ENCODE data around the gene AEN.

Gene AEN, protein sequence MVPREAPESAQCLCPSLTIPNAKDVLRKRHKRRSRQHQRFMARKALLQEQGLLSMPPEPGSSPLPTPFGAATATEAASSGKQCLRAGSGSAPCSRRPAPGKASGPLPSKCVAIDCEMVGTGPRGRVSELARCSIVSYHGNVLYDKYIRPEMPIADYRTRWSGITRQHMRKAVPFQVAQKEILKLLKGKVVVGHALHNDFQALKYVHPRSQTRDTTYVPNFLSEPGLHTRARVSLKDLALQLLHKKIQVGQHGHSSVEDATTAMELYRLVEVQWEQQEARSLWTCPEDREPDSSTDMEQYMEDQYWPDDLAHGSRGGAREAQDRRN

GRCh38 chr15:88620995-88621772 lies at the start of gene AEN:
Gene AEN, plus strand, starts transcription at chr15:88621340. Its CDS starts 4,870 bp downstream, at chr15:88626210.
- DNase-seq (ENCODE audit: low read depth in 2 of 2, low spot score in 1 of 2) = peak; percentile 77 to 91

DNA sequence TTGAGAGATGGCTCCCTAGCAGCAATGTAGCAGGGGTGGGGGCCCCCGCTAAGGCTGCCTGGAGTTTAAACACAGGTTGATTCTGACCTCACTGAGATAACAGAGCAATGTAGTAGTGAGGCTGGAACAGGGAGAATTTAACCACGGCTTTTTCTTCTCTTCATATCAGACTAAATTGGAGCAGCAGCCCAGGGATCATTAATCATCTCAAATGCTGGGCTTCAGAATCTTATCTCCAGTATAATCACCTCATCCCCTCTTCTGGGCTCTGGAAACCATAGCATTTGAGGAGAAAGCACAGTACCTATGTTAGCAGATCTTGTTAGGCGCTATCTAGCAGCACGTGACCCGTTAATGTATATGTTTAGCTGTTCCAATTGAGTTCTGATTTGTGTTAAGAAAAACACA lies 49.3 kb upstream of the AEN start:
- DNase-seq (ENCODE audit: low read depth in 2 of 2, low spot score in 1 of 2) = no peak

DNA sequence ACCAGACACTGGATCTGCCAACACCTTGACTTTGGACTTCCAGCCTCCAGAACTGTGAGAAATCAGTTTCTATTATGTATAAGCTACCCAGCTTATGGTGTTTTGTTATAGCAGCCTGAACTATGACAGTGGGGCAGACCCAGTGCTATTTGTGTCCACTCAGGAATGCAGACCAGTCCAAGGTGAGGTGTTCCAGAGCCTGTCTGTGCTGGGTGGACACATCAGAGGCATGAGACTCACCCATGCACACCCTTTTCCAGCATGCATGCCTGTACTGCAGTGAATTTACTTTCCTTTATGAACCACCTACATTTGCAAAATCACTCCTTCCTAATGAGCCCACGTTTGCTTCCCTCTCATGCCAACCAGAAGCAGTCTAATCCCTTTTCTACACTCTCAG lies 47.1 kb upstream of the AEN start:
- no peak for DNase-seq (ENCODE audit: low read depth in 2 of 2, low spot score in 1 of 2)

DNA sequence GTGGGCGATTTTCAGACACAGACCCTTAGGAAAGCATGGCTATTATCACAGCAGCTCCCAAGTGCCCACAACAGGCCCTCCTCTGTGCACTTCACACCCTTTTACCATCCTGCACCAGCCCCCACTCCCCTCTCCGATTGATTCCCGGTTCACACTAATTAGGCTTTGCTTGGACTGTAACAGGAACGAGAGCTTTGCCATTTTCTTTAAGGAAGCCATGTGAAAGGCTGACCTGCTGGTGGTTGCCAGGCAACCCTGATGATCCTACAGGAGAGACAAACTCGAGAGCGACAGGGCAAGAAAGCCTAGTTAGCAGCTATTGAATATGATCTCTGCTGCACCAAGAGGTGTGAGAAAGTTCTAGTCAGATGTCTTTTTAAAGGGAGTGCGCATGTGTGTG lies 46.5 kb upstream of the AEN start:
- no peak for DNase-seq (ENCODE audit: low read depth in 2 of 2, low spot score in 1 of 2)

DNA sequence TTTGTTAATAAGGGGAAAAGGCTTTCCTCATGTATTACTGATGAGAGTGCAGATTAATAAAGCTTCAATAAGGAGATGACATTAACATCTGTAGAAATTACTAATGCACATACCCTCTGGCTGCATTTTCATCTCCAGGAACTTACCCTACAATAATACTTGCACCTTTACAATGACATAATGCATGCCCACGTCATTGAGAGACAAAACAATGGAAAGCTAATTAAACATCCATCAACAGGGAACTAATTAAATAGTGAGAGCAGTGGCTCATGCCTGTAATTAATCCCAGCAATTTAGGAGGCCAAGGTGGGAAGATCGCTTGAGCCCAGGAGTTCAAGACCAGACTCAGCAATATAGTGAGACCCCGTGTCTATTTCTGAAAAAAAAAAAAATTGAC lies 41.8 kb upstream of the AEN start:
- no peak for DNase-seq (ENCODE audit: low read depth in 2 of 2, low spot score in 1 of 2)

- no peak for DNase-seq (ENCODE audit: low read depth in 2 of 2, low spot score in 1 of 2)
Observed at GRCh38 chr15:88580532-88580931, 40.6 kb upstream of the AEN start.

GRCh38 chr15:88586401-88587162 lies 34.6 kb upstream of the AEN start:
- no peak for DNase-seq (ENCODE audit: low read depth in 2 of 2, low spot score in 1 of 2)

- no peak for DNase-seq (ENCODE audit: low read depth in 2 of 2, low spot score in 1 of 2)
Observed at GRCh38 chr15:88590759-88591158, 30.4 kb upstream of the AEN start.

- DNase-seq (ENCODE audit: low read depth in 2 of 2, low spot score in 1 of 2) = no peak
Observed at GRCh38 chr15:88591384-88591783, 29.8 kb upstream of the AEN start.

- DNase-seq (ENCODE audit: low read depth in 2 of 2, low spot score in 1 of 2) = no peak
Observed at GRCh38 chr15:88603885-88604284, 17.3 kb upstream of the AEN start.

DNA sequence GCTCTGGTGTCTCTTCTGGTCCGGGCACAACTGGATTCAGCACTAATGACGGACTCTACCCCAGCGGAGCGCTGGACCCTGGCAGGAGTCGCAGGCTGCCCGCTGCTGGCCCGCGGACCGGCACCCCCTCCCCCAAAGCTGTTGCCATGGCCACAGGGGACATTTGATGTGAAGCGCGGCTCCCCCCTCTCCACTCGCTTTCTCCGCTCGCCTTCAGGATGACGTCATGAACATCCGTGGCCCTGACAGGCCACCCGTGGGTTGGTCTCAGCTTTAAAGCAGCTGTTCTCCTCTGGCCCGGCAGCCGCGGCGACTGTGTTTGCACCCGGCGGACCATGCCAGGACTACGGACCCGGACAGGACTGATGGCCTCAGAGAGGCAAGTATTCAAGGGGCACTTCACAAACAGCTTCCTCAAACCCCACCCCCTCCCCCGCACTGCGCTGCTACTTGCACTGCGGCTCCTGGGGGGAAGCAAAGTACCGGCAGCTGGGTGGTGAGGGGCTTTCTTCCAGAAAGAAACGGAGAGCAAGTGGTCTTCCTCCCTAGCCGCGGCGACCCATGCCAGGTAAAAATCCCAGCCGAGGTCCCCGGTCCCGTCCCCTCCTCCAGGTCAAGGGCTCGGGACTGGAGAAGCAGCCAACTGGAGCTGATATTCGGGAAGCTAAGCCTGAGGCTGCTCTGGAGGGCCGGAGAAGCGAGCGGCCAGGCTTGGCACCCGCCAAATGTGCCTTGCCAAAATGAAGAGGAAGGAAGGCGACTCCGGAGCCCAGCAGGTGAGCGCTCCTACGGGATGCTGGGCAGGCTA lies 16.6 kb upstream of the AEN start:
- DNase-seq (ENCODE audit: low read depth in 2 of 2, low spot score in 1 of 2) = no peak

GRCh38 chr15:88605189-88606069 lies 15.7 kb upstream of the AEN start:
- DNase-seq (ENCODE audit: low read depth in 2 of 2, low spot score in 1 of 2) = no peak

GRCh38 chr15:88606070-88606794 lies 14.9 kb upstream of the AEN start:
- no peak for DNase-seq (ENCODE audit: low read depth in 2 of 2, low spot score in 1 of 2)

- DNase-seq (ENCODE audit: low read depth in 2 of 2, low spot score in 1 of 2) = no peak
Observed at GRCh38 chr15:88607951-88608350, 13.2 kb upstream of the AEN start.

GRCh38 chr15:88608607-88609181 lies 12.4 kb upstream of the AEN start:
- no peak for DNase-seq (ENCODE audit: low read depth in 2 of 2, low spot score in 1 of 2)

GRCh38 chr15:88609344-88610090 lies 11.6 kb upstream of the AEN start:
- no peak for DNase-seq (ENCODE audit: low read depth in 2 of 2, low spot score in 1 of 2)

- no peak for DNase-seq (ENCODE audit: low read depth in 2 of 2, low spot score in 1 of 2)
Observed at GRCh38 chr15:88610701-88611231, 10.4 kb upstream of the AEN start.

- DNase-seq (ENCODE audit: low read depth in 2 of 2, low spot score in 1 of 2) = no peak
Observed at GRCh38 chr15:88612186-88612796, 8.8 kb upstream of the AEN start.

Measured in stimulated activated CD8-positive, alpha-beta memory T cell treated with anti-CD3 and anti-CD28 coated beads, Interleukin-4, amount 100 ng/mL, for 1 hour (primary cell).